DMS53 (cell line): Measurements from ENCODE around the gene OGFOD3.

ENCODE experiments used
- DNase-seq: peaks from one replicate; lab custom pipeline; 2025; lab: John Stamatoyannopoulos, UW

Gene OGFOD3

DNA sequence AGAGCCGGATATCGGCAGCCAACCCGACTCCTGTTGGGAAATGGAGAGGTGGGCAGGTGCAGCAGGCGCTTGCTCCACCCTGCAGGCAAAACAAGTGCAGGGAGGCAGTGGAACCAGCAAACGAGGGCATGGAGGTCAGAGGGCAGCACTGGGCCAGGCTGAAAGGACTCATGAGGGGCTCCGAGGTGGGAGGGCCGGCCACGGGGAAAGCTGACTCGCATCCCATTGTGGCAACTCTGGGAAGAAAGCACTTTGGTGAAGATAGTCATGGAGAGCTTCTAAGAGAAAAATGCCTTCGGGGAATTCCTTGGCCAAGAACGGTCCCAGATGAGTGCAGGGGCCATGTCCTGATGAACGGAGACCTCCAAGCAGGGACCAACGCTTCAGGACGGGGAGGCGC is 27.7 kb upstream of the OGFOD3 start:
- no peak for DNase-seq

- no peak for DNase-seq
These were observed 27.2 kb upstream of the OGFOD3 start for GRCh38 chr17:82445542-82445941.

DNA sequence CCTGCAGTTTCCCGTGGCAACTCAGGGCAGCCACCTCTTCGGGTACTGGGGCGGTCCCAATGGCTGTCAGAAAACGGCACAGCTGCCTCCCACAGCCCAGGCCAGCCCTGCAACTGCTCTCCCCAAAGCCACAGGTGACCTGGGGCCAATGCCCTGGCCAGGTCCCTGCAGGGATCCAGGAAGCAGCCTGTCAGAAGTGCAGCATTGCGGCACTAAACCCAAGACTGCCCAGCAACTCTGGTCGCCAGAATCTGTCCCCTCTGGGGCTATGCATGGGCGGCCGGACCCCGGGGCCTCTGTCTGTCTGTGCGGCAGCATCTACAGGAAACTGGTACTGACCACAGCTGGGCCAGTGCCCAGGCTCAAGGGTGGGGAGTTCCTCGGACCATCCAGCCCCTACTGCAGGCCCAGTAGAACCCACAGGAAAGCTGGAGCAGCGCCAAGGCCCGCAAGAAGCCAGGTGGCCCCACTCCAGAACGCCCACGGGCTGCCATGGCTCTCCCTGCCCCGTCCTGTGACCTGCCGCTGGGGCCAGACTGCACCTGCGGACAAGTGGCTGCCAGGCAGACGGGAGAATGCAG is 26.6 kb upstream of the OGFOD3 start:
- DNase-seq, result no peak

DNA sequence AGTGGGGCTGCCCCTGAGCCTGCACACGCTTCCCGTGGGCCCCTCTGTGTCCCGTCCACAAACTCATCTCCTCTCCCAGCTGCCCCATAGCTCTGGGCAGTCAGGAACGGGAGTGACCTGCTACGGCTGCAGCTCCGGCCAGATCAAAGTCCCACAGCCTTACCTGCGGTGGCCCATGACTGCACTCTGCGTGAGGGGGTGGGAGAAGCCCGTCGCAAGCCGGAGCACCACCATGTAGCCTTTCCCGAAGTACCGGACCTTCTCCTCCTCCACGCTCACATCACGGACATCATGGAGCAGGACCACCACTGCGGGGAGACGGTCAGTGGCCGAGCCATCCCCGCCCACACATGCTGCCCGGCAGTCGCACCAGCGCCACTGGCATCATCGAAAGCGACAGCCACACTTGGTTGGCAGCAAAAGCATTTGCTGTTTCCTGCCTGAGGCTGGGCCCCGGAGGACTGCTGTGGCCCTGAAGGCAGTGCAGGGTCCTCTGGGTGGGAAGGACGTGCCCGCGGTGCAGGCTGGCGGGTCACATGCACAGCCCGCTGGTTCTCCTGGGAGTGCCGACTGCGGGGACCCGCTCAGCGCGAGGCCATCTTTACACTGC is 26.0 kb upstream of the OGFOD3 start:
- DNase-seq, result no peak

- DNase-seq, result no peak
These were observed 25.3 kb upstream of the OGFOD3 start for GRCh38 chr17:82443465-82444283.

DNA sequence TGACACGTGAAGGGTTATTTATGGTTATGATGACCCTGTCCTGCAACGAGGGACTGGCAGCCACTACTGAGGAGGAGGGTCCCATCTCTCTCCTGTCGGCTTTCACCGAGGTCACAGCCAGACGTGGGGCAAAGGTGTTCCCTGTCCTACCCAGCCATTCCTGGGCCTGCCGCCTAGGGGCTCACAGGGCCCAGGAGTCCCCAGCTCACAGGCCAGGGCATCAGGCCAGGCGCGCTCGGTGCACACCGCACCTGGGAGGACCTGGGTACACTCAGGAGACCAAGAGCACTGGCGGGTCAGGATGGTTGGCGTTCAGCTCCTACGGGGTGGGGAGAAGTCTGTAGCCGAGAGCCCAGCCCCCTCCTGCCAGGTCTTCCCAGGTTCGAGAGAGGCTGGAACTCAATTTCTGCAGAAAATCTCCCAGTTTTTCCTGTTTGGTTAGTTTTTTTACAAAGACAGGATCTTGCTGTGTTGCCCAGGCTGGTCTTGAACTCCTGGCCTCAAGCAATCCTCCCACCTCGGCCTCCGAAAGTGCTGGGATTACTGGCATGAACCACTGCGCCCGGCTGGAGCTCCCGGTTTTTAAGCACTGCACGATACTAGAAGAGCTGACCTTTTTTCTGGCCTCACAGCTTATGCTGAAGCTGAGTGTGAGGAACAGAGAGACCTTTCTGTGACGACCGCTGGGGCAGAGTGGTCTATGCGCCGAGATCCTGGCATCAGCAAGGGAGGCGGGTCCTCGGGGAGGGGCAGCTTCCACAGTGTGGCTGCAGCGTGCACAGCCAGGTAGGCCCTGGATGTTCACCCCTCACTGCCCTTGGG is 24.5 kb upstream of the OGFOD3 start:
- DNase-seq, result no peak

GRCh38 chr17:82441691-82442487 is 23.5 kb upstream of the OGFOD3 start:
- DNase-seq, result no peak

DNA sequence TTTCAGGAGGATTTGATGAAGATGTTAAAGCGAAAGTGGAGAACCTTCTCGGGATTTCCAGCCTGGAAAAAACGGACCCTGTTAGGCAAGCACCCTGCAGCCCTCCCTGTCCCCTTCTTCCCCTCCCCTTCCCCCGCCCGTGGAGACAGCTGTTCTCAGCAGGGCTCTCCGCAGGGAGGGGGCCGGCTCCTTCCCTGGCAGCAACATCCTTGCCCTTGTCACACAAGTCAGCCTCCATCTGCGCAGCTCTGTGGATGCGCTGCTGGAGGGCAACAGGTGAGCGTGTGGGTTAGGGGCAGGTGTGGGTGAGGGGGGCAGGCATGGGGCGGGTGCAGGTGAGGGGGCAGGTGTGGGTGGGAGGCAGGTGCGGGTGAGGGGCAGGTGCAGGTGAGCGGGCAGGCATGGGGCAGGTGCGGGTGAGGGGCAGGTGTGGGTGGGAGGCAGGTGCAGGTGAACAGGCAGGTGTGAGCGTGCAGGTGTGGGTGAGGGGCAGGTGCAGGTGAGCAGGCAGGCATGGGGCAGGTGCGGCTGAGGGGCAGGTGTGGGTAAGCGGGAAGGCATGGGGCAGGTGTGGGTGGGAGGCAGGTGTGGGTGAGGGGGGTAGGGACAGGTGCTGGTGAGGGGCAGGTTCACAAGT is 22.7 kb upstream of the OGFOD3 start:
- peak; percentile 69 for DNase-seq

DNA sequence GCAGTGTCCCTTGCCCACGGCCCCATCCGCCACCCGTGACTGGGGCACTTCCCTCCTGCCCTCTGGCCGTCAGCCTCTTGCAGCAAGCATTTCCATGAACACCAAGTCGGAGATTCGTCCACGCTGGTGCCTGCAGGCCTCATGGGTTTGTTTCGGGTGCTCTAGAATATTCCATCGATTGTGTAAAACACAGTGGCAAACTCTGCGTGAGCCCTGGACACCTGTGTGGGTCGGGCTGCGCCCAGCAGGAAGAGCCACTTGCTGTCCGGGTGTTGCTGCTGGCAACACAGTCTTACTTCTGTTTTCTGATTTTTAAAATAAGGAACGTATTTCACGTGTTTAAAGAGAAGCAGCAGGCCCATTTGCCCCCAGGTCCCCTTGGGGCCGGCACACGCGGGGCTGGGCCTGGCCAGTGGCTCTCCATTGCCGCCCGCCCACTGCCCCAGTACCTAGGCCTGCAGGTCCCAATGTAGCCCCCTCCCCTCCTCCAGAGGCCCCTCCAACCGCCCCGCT is 22.1 kb upstream of the OGFOD3 start:
- no peak for DNase-seq

GRCh38 chr17:82439829-82440365 is 21.5 kb upstream of the OGFOD3 start:
- no peak for DNase-seq

DNA sequence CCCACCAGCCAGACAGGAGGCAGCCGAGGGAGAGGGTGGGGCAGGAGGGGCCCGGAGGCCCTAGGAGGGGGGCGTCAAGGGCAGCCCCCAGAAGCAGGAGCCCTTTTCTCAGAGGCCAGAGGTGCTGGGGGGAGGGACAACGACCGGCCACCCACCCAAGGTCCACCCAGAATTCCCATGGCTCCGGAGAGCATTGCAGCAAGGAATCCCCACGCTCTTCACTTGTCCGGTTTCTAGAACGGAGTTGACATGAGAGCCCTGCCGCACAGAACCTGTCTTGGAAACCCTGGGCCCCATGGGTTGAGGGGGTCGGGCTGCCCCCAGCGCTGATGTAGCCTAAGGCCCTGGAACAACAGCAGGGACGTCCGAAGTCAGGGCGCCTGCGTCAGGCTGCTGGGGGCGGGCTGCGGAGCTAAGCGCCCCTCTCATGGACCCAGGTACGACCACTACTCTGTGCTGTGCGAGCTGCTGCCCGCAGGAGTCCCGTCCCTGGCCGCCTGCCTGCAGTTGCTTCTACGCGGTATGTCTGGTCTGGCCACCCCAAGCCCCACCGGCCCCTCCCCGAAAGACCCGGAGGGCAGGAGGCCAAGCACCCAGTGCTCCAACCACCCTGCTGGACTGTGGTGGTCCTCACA is 20.9 kb upstream of the OGFOD3 start:
- no peak for DNase-seq

- DNase-seq, result no peak
These were observed 20.2 kb upstream of the OGFOD3 start for GRCh38 chr17:82438401-82439193.

DNA sequence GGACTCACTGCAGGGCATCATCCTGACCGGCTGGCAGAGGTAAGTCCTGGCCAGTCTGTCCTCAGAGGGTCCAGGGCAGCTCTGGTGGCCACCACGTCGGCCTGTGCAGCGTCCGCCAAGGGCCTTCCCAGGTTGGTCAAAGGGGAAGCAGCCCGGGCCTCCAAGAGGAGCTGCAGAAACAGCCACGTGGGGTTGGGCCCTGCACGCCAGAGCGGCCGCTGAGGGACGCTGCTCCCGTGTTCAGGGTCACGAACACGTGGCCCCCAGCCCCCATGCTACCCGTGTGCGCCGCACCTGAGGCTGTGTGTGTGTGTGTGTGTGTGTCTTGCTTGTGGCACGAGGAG is 18.9 kb upstream of the OGFOD3 start:
- no peak for DNase-seq

DNA sequence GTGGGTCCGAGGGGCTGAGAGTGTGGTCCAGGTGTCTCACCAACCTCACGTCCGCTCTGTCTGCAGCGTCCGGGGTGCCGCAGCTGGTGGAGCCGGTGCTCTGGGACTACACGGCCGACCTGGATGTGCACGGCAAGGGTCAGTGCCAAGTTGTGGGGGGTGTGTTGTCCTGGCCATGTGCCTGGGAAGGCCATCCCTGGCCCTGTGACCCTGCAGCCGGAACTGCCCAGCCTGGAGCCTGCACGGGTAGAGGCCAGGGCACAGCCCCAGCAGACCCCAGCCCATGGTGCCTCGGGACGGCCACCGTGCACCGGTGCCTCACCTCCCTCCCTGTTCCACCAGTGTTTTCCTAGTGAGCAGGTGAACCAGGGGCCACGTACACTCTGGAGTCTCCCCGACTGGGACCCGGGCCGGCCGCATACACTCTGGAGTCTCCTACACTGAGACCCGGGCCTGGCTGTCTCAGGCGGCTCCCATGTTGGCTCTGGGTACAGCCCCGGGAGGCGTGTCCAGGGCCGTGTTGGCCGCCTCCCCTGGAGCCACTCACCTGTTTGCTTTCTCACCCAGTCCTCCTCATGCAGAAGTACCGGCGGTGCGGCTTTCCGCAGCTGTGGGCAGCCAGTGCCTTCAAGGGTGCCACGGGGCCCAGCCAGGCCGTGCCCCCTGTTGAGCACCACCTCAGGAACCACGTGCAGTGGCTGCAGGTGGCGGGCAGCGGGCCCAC is 18.4 kb upstream of the OGFOD3 start:
- DNase-seq, result peak; percentile 89

DNA sequence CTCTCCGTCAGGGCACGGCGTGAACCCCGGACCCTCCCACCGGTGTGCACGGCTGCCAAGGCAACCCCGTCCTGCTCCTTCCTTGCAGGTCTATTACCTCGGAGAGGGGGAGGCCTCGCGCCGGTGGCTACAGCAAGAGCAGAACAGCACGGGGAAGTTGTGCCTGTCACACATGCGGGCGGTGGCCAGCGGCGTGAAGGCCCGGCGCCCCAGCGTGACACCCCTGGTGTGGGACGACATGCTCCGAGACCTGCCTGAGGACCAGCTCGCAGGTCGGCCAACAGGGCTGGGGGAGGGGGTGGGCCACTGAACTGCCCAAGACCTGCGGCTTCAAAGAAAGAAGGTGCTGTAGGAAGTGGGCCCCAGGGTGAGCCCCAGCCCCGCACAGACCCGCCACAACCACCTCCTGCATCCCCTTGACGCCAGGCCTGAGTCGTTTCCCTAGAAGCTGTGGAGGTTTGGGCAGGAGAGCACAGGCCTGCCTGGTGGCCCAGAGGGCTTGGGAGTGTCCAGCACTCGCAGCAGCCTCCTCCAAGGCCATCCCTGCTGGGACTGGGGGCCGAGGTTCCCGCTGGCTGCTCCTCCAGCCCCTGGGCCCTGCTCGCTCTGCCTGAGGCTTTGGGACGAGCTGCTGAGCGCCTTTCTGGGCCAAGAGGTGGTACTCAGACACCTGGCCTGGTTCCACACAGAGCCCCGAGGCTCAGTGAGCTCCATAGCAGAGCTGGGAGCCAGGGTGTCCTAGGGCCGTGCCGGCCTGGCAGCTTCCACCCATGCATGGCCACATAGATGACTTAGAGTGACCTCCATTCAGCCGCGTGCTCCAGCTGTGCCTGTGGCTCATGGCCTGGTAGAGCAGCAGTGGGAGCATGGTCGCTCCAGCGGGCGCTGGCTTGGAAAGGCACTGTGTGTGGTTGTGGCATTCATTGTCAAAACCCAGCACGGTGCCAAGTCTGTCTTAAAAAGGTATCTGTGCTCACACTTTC is 17.5 kb upstream of the OGFOD3 start:
- DNase-seq, result no peak

- DNase-seq, result no peak
These were observed 16.7 kb upstream of the OGFOD3 start for GRCh38 chr17:82435103-82435502.

DNA sequence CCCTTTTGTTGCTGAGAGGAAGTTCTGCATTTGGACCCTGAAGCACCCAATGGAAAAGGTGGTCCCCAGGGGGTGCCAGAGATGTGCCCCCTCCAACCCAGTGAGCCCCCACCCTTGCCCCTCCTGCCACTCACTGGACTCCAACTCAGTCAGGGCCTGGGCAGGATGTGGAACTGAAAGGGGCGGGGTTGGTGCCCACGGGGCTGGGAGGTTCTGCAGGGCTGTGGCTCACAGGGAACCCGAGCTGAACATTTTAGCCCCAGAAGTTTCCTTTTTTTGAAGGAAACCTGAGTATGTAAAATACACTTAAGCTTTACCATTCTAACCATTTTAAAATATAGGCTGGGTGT is 15.8 kb upstream of the OGFOD3 start:
- DNase-seq, result no peak
